NB4 (cell line): ENCODE data around the gene TMEM114.

Source experiments
- MYC ChIP-seq: IDR thresholded peaks from 2 replicates; pipeline ENCODE4 v1.6.1; 2011; ENCODE audit warnings: low read depth, low read length
- POLR2A ChIP-seq: IDR thresholded peaks from 2 replicates; pipeline ENCODE4 v1.6.1; 2011; ENCODE audit warnings: mild to moderate bottlenecking; ENCODE audit not compliant: insufficient read length; ENCODE audit errors: extremely low read depth
- TF ChIP-seq, protein P1 (sequence below): IDR thresholded peaks from one replicate; pipeline ENCODE4 v1.5.1; 2012; ENCODE audit warnings: low read depth, low read length
- TF ChIP-seq, protein P2 (sequence below): IDR thresholded peaks from 2 replicates; pipeline ENCODE4 v1.6.1; 2011; ENCODE audit warnings: low read depth, low read length

DNA sequence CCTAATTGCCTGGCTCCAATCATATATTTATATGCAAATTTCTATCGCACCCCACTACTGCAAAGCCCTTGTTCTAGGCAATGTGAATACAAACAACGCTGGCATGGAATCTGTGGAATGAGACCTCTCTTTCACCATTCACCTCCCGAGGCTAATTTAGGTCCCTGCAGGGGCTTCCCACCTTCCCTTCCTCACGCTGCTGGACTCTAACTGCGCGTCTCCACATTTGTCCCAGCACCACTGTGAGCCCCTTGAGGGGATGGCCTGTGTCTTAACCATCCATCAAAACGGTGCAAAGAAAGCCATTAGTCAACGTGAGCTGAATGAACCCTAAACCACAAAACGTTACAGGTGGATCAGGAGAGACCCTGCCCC lies 1.6 kb downstream of the TMEM114 start:
- TF ChIP-seq POLR2A: no peak
- TF ChIP-seq, protein P1, sequence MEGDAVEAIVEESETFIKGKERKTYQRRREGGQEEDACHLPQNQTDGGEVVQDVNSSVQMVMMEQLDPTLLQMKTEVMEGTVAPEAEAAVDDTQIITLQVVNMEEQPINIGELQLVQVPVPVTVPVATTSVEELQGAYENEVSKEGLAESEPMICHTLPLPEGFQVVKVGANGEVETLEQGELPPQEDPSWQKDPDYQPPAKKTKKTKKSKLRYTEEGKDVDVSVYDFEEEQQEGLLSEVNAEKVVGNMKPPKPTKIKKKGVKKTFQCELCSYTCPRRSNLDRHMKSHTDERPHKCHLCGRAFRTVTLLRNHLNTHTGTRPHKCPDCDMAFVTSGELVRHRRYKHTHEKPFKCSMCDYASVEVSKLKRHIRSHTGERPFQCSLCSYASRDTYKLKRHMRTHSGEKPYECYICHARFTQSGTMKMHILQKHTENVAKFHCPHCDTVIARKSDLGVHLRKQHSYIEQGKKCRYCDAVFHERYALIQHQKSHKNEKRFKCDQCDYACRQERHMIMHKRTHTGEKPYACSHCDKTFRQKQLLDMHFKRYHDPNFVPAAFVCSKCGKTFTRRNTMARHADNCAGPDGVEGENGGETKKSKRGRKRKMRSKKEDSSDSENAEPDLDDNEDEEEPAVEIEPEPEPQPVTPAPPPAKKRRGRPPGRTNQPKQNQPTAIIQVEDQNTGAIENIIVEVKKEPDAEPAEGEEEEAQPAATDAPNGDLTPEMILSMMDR: no peak
- no peak for TF ChIP-seq MYC
- TF ChIP-seq, protein P2, sequence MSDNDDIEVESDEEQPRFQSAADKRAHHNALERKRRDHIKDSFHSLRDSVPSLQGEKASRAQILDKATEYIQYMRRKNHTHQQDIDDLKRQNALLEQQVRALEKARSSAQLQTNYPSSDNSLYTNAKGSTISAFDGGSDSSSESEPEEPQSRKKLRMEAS: no peak
